SW480 (cell line): ENCODE data around the gene RGS7BP.
"Not testable (repeated sequence)": the region's sequence is repeated elsewhere in the genome, so short reads cannot be mapped to it uniquely, and the experiment has no call there.

Experiments
- DNase-seq: peaks from one replicate; pipeline ENCODE4 v3.0.0-alpha.2; 2016; ENCODE audit warnings: low spot score

The RGS7BP gene

DNA sequence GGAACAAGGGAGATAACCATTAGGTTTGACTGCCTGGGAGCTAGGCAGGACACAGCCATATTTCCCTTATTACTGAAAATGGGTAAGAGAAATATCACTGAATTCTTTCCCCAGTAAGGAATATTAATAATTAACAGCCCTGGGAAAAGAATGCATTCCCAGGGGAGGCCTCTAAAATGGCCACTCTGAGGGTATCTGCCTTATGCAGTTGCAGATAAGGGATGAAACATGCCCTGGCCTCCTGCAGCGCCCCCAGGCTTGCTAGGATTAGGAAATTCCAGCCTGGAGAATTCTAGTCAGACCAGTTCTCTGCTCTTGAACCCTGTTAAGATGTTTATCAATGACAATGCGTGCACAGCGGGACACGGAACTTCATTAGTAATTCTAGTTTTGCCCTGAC lies 52.8 kb downstream of the RGS7BP start:
- not testable (repeated sequence) for DNase-seq

DNA sequence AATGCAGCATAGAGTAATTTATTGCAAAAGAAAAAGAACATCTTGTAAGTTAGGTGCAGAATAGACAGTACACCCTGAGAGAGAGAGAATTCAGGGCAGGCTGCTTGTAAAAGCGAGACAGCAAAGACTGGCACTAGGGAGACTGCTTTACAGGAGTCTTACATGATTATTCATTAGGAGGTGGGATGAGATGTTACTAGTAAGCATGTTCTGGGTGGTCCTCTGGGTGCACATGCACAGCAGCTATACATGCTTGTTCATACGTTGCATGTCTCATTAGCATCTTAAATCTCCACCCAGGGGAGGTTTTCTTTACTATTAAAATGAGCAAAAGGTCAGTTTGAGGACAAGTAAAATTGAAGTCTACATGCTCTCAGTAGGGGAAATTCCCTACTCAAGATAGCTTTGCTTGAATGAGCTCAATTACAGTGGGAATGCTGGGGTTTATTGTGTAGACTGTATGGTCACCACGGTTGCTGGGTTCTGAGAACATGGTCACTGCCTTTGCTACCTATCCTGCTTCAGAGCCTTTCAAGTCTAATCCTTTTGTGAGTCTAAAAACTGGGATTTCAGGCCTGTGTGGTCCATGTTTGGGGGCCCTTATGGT lies 60.6 kb downstream of the RGS7BP start:
- no peak for DNase-seq

DNA sequence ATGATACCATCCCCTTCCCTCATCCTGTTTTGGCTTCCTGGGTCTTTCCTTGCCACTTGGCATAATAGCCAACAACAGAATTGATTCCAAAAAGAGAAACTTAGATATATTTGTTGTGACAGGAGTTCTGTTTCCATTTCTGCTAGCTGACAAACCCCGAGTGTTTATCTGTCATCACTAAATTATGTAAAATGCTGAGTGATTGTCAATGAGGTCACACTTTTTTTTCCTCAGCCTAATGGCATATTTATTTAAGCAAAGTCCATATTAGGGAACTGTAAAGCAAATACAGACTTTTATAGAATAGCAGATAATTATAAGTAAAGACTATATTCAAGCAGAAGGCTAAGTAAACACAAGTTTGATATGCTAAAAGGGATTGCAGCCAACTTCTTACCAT lies 64.0 kb downstream of the RGS7BP start:
- no peak for DNase-seq

DNA sequence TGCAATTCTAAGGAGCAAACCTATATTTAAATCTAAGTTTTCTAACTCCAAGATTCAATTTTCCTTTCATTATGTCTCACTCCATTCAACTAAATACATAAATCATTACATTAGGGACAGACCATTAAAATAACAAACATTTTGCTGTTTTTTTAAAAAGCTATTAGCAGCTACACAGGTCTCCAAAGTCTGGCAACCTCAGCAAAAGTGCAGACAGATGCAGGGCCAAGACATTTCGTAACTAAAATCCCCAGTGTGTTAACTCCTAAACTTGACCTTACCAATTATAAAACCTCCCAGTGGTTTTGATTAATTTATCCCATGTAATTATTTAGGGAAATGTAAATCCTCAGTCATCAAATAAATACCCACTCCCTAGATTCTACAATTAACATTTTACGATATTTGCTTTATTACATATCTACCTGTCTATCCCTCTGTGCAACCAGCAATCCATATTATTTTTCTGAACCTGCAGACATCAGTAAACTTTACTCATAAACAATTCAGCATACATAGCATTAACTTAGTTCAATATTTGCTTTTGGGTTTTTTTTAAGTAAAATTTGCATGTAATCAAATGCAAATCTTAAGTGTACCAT lies 64.7 kb downstream of the RGS7BP start:
- DNase-seq = no peak

DNA sequence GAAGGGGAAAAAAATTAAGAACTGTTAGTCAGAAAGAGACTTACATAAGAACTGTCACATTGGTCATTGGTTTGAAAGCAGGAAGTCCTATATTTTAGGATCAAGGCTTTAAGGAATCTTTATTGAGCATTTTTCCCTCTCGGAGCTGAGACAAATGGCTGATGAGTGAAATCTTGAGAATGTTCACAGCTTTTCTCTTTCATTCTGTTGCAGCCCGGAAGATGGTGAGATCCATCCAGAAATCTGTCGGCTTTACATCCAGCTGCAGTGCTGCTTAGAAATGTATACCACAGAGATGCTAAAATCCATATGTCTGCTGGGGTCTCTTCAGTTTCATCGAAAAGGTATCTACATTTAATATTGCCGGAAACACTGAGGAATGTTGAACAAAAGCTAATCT lies 69.7 kb downstream of the RGS7BP start:
- no peak for DNase-seq

DNA sequence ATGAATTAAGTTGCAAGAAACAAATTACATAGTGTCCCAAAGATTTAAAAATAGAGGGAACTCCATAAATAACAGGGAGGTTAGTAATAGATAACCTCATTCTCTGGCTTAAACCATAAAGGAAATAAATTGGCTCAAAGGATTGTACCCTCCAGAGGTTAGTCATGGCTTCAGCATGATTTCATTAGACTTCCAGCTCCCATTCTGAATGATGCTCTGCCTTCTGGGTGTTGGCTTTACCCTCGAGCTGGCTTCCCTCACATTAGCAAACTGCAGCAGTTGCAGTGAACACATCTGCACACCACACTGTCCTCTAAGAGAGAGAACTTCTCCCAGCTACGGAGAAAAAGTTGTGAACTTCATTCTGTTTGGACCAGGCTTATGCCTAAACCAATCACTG lies 70.4 kb downstream of the RGS7BP start:
- no peak for DNase-seq

DNA sequence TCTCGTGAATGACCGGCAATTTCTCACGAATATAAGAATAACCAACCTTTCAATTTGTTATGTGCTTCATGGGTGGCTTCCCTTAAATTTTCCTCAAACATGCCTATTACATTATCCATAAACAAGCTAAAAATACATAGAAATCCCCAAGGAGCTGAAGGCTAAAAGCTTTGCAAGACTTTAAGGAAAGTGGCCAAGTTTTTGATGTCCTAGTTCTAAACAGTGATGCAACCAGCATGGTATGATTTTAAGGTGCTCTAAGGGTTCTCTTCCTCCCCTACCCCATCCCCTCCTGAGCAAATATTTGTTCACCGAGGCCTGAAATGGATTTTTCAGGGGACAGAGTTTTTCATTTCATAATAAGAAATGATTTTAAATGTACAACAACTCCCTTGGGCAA lies 79.8 kb downstream of the RGS7BP start:
- no peak for DNase-seq

DNA sequence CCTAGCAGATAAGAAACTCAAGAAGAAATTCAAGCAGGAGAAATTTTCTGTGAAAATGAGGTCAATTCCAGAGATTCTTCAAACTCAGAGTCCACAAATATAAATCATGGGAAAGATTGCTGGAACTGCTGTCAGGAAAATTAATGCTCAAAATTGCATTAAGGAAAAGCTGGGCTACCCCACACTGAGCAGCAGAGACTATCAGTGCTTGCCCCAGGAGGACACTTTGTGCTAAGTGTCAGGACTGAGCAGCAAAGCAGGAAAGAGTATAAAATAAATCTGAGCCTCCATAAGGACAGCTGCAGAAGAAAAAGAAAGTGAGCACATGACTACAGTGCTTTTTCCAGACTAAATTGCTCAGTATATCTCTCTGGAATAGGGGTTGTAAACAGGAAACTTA lies 81.6 kb downstream of the RGS7BP start:
- DNase-seq = no peak

DNA sequence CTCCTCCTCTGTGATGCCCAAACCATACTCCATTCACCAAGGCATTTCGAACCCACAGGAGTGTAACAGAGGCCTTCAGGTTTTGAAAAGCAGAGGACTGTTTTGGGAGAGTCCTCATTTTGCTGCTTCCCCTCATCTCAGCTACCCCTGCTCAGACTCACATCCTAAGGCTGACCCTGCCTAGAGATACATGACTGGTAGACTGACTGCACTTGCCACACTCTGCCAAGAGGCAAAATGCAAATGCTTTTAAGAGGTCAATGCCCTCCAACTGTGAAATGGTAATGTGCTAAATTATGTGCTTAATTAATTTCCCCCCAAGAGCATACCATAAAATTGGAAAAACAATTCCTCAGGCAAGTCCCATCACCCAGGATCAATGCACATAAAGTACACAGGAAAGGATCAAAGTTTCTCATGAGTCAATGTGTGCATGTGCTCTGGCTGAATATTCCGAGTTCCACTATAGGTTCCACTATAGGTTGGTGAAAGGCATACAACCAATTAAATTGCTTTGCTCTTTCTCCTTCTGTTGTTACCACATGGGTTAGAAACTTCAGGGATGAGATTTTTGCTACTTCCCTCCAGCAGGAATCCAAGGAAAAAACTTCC lies 87.0 kb downstream of the RGS7BP start:
- DNase-seq = no peak

DNA sequence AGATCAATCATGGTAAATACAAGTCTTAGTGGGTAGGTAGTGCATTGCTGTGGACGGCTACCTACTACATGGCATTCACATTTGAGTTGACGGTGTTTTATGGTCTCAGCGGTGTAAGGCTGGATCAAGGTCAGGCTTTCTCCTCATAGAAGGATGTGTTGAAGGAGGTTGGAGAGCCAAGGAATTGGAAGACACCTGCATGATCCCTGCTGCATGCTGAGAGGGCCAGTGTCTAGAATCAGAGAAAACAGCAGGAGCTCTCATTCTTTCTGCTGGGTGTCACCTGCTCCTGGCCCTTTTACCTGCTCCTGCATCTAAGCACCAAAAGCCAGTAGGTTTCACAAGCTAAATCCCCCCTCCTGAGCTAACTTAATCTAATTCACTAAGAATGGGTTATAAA lies 88.2 kb downstream of the RGS7BP start:
- DNase-seq = no peak

DNA sequence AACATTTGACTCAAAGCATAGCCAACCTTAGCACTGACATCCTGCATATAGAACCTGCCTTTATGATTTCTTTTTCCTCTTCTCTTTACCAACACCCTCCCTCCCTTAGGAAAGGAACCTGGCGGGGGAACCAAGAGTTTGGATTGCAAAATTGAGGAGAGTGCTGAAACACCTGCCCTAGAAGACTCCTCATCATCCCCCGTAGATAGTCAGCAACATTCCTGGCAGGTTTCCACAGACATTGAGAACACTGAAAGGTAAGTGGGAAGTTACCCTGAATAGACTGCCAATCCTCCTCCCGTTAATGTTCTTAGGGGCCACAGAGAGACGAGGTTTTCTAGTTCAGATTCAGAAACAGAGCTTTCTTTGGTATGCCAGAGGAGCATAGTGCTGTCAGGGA lies 88.8 kb downstream of the RGS7BP start:
- DNase-seq = no peak

DNA sequence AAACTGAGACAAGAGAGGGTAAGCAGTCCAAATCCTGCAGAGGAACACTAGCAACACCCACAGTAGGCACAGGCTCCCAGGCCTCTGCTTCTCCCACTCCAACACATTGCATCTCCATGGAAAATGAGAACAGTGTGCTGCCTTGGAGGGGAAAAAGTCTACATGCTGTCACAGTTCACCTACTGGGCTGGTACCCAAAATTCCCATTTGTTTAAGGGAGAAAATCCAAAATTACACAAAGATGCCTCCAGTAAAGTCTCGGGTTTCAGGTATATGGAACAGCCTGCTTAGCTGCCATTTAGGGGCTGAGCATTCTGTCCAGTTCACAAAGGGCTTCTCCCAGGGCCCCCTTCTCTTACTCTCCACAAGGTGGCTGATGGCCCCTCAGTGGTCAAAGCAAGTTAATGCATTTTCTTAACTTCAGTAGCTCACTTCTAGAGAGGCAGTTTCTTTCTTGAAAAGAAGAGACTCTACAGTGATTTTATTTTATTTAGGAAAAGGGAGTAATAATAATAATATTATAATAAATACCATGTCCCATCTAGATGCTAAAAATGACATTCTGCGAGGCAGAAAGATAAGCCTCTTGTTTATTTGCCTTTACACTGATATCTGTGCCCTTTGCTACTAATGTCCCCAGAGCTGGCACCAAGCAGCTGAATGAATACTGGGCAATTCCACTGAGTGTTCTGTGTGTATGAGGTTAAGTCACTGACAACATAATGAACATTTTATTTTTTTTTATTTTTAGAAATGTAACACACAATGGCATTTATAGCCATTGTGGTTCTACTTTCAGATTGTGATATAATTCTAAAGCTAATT lies 89.4 kb downstream of the RGS7BP start:
- DNase-seq = no peak

DNA sequence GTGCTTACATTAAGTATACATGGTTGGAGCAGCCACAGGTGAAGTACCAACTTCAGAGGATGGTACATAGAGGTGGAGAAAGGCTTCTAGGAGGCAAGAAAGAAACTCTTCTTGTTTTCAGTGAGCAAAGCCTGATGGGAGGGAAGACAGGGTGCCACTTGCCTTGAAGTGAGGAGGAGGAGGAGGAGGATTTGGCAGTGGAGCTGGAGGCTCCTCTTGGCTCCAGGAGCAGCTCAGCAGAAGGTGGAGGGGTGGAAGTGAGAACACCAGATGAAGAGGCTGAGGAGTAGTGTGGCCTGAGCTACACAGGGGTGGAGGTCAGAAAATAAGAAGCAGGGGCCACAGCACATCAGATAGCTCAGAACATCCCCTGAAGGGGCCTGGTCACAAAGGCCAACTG lies 93.4 kb downstream of the RGS7BP start:
- no peak for DNase-seq

DNA sequence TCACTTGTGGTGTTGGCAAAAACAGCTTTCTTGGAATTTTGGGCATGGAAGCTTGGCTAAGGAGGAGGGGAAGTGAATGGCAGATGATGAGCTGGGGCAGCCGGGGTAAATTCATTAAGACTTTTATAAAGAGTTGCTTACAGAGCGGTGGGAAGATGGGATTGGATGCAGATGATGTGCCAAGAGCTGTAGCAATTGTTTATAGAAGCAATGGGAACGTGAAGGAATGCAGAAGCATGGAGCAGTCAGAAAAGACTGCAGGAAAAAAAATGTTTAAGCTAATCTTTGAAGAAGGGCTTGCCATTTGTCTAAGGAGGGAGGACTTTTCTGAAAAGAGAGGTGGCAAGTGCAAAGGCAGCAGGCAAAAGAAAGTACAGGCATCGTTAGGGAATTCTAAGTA lies 97.9 kb downstream of the RGS7BP start:
- no peak for DNase-seq

DNA sequence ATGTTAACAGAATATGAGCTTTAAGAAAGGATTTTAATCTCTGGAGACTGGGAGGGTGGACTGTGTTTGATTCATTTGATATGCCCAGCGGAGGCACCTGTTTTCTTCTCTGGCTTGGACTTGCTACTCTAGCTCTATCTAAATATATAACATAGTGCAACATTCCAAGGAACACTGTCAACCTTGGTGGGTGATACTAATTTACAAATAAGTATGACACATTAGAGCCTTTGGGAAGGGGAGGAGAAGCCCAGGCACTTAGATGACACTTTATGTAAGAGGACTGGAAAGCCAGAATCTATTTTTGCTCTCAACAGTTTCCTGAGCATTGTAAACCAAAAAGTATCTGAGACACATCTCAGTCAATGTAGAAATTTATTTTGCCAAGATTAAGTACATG lies 101.1 kb downstream of the RGS7BP start:
- no peak for DNase-seq

DNA sequence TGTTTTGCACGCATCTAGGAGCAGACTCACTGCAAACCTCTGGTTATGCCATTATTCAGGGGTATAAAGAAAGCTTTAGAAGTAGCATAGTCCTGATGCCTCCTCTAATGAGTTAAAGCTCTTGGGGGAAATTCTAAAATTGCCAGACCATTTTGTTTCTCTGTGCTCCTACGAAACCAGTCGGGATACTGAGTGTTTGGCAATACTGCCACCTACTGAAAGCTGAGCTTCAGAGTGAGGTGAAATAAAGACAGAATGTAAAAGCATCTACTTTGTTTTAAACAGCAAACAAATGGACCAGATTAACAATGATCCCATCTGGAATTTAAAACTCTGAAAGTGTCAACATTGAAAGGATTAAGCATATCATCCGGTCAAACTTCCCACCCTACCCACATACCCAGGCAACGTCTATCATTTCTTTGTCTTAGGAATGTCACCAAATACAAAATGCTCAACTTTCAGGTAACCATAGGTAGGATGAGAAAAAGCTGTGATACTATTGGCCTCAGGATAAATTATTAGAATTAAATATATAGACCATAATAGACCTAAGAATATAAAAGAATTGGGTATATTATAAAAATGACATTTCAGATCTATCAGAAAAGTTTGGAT lies 106.6 kb downstream of the RGS7BP start:
- peak; percentile 46 for DNase-seq

DNA sequence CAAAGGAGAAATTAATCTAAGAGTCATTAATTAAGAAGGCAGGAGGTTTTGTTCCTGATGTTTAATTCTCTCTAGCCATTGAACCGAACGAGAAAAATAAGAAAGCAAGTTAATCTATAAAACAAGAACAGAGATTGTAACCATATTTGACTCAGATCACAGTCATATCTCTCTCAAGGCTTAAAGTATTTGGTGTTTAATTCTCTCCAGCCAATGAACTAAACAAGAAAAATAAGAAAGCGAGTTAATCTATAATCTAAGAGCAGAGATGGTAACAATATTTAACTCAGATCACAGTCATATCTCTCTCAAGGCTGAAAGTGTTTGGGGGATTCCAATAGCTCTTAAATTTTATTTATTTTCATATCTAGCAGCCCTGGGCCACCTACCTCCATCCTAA lies 110.1 kb downstream of the RGS7BP start:
- no peak for DNase-seq

DNA sequence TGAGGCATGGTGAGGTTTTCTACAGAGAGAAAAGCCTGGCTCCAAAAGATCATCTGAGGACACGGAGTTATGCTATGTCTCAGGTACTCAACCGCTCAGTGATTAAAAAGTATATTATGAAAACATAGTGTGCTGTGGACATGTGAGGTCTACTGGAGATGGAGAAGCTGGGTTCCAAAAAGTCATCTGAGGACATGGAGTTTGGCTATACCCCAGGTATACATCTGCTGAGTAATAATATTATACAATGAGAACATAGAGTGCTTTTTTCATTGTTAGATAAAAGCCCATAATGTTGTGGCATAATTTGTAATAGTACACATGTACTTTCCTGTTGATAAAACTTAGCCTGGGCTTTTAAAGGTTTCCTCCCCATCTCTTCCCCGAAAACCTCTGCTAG lies 113.8 kb downstream of the RGS7BP start:
- DNase-seq = no peak

DNA sequence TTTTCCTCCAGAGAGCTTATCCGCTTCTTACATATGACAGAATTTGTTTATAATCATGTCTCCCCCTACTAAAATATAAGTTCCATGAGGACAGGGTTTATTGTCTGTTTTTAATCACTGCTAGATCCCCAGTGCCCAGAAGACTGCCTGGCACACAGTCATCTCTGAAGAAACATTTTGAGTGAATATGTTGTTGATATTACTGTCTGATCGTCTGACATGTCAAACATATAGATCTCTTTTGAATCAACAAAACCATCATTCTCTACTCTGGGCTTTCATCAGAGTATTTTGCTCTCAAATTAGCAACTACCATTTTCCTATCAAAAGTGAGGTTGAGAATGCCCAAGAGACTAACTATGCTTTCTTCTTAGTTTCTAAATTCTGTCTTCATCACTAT lies 117.2 kb downstream of the RGS7BP start:
- DNase-seq = no peak

DNA sequence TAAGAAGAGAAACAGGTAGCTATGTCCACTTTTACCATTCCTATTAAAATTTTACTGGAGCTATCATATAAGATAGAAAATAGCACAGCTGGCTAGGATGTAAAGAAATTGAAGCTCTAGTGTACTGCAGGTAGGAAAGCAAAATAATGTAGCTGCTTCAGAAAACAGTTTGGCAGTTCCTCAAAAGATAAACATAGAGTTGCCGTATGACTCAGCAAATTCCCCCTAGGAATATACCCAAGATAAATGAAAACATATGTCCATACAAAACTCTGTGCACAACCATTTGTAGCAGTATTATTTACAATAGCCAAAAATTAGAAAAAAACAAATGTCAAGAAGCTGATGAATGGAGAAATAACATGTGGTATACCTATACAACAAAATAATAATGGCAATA lies 119.9 kb downstream of the RGS7BP start:
- no peak for DNase-seq

DNA sequence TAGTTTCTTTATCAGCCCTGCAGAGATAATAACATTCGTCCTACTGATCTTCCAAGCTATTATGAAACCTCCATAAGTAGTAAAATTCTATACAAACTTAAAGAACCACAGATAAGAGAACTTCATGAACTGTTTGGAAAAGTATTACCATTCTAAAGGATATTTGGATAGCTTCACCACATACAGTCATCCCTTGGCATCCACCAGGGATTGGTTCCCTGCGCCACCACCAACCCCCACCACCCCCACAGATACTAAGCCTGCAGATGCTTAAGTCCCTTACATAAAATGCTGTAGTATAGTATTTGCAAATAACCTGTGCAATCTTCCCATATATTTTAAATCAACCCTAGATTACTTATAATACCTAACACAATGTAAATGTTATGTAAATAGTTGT lies 123.1 kb downstream of the RGS7BP start:
- DNase-seq = no peak

DNA sequence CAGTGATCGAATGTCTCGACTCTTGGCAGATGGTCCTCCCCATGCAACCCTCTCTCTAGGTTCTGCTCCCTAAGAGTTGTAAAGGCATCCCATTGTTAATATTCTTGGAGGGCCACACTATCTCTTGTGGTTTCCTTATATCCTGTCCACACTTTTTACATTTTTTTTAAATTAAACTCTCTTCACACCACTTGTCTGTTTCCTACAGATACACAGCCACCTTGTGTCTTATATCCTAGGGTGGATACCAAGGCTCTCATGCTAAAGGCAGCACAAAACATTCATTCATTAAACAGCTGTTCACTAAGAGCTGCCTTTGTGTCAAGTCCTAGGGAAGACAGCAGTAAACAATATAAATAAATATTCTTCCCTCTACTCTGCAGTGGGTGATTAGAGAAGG lies 124.0 kb downstream of the RGS7BP start:
- DNase-seq = no peak

DNA sequence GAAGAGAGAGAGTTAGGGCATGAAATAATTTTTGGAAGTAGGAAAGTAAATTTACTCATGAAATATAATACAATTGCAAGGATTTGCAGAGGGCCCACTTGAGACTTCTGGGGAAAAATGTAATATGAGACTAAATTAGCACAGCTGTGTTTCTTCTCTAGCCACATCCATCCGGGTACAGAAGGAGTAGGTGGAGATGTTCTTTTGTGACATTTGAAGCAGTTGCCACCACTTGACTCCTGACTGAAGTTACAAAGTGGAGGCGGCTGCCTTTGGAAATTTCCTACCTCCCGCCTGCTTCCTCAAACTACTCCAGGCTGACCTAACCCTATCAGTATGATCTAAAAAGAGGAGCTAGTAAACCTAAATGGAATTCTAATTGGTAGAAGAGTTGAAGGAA lies 126.4 kb downstream of the RGS7BP start:
- DNase-seq = no peak
